GM18505 (cell line): Measurements from ENCODE around the gene CIART.
"Not testable (repeated sequence)": the region's sequence is repeated elsewhere in the genome, so short reads cannot be mapped to it uniquely, and the experiment has no call there.

Experiments used
- ATAC-seq: cut with Tn5 transposase; IDR thresholded peaks from one replicate; pipeline ENCODE4 v1.9.1; 2021; ENCODE audit not compliant: unreplicated experiment
- POLR2A ChIP-seq: IDR thresholded peaks from 4 replicates; pipeline ENCODE4 v1.6.1; 2011; ENCODE audit warnings: borderline replicate concordance; ENCODE audit not compliant: insufficient read depth, insufficient read length; ENCODE audit errors: extremely low read depth

Gene CIART

DNA sequence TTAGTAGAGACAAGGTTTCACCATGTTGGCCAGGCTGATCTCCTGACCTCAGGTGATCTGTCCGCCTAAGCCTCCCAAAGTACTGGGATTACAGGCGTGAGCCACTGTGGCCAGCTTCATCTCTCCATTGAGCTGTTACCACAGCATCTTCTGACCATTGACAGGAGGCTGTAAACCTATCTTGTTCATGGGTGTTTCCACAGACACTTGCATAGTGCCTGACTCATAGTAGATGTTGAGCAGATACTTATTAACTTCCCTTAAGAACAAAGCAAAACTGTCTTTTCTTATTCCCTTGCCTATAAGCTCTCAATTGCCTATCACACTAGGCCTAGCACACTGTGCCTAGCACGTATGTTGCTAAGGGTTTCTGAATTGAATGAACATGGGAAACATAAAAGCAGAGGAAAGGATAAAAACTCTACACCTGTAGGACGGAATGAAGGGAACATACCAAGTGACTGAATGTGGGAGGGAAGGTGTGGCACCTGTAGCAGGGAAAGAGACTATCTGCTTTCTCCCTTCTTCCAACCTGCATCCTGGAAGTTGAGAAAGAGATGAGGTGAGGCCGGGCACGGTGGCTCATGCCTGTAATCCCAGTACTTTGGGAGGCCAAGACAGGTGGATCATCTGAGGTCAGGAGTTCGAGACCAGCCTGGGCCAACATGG is 10.9 kb upstream of the CIART start:
- no peak for TF ChIP-seq POLR2A
- no peak for ATAC-seq

DNA sequence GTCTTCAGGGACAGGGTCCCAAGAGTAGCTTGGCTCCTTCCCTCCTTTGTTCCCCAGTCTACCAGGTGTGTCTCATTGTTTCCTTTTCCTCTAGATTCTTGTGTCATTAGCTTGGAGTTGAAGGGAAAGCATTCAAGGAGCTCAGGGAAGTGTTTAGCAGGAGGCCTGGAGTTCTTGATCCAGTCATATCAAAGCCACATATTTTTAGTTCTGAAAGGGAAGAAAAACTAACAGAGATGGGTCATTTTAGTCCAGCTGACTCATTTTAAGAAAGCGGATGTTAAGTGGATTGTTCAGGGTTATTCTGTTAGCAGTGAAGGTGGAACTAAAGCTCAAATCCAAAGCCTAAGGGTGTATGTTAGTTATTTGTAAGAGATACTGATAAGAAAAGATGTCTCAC is 9.0 kb upstream of the CIART start:
- ATAC-seq, result no peak

DNA sequence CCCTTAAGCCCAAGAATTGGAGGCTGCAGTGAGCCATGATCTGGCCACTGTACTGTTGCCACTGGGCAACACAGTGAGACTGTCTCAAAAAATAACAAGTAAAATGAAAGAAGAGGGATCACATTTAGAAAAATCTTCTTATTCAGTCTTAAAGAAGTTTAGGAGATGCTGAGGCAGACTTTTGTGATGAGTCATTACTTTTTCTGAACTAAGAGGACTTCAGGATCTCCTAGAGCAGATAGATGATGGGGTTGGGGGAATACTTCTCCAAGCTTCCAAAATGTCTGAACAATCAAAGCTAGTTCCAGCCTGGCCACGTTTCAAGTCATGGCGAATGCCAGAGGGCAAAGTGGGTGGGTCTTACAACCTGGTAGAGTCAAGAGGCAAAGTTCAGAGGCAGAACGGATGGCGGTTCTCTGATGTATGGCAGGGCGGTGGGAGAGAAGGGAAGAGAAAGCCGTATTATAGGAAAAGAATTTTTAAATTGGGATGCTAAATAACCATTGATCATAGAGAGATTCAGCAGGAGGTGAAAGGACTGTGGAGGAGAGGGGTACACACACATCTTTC is 2.1 kb upstream of the CIART start:
- ATAC-seq, result no peak
- TF ChIP-seq POLR2A, result no peak

More for the DNA sequence above, 9.0 kb upstream of the CIART start:
- no peak for TF ChIP-seq POLR2A

DNA sequence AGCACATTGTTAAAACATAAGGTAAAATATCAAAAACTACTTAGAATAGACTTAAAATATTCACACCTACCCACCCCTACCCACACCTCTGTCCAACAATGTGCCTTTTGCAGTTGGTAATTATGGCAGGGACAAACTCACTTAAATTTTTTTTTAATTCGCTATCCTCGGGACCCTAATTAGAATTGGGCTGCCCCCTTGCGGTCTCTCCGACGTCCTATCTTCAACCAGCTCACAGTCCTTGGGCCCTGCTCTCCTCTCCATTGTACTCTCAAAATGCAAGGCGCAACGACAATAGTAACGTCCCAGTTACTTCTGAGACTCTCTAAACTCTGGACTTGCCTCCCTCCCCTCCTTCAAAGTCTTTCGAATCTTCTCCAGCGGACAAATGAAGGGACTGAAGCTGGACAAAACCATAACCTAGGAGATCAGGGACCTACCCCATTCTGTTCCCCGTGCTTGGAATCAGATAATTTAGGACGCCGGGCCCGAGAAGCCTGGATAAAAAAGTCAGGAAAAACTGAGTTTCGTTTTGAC is 1.1 kb upstream of the CIART start:
- TF ChIP-seq POLR2A, result no peak
- no peak for ATAC-seq

DNA sequence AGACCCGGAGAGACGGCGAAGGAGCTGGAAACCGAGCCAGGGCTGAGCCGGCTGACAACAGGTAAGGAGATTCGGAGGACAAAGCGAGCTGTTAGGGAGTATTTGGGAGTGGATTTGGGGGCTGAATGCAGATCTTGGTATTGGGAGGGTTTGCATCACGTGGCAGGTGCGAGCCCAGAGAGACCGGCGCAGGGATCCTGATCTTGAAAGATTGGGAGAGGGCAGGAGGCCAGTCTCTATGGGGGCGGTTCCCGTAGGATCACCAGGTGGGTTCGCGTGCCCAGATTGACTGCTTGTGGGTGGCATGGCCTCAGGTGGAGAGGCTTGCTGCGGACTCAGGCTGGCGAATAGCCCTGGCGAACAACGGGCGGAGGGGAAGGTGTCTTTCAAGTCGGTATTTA is 204 bp downstream of the CIART start:
- ATAC-seq, result no peak
- TF ChIP-seq POLR2A, result no peak

DNA sequence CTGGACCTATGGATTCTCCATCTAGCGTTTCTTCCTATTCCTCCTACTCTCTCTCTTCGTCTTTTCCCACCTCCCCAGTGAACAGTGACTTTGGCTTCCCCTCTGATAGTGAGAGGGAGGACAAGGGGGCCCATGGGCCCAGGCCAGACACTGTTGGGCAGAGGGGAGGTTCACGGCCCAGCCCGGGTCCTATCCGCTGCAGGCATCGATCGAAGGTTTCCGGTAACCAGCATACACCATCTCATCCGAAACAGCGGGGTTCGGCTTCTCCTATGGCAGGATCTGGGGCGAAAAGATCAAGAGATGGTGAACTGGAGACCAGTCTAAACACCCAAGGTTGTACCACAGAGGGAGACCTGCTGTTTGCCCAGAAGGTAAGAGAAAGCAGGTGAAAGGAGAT is 906 bp downstream of the CIART start:
- TF ChIP-seq POLR2A, result no peak
- no peak for ATAC-seq

DNA sequence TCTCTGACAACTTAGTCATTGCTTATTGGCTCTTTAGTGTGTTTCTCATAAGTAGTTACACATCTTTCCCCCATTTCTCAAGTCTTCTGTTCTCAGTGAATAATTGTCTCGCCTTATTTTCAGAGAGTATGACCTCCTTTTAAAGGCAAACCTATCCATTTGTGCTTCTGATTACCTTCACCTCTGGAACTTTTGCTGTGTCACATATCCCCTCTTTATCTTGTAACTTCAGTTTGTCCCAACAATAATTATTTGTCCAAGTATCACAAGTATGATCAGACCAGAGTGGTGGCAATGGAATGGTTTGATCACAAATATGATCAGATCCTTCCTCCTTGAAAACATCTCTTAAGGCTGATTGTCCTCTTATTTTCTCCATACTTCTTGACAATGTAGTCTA is 6.0 kb downstream of the CIART start:
- TF ChIP-seq POLR2A, result no peak
- ATAC-seq, result no peak

DNA sequence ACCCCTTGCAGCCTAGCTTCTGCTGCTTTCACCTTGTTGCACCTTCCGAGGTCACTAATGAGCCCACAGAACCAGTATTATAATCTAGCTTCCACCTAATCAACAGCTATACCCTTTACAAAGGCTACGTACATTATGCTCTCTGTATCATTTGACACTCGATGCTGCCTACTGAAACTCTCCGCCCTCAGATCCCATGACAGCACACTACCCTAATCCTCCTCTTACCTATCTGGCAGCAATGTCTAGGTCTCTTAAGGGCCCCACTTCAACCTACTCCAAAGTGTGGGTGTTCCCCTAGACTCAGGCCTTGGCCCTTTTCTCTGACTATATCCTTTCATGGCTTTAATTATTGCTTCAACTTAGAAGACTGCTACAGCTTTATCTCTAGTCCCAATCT is 6.5 kb downstream of the CIART start:
- TF ChIP-seq POLR2A, result no peak
- ATAC-seq, result no peak

DNA sequence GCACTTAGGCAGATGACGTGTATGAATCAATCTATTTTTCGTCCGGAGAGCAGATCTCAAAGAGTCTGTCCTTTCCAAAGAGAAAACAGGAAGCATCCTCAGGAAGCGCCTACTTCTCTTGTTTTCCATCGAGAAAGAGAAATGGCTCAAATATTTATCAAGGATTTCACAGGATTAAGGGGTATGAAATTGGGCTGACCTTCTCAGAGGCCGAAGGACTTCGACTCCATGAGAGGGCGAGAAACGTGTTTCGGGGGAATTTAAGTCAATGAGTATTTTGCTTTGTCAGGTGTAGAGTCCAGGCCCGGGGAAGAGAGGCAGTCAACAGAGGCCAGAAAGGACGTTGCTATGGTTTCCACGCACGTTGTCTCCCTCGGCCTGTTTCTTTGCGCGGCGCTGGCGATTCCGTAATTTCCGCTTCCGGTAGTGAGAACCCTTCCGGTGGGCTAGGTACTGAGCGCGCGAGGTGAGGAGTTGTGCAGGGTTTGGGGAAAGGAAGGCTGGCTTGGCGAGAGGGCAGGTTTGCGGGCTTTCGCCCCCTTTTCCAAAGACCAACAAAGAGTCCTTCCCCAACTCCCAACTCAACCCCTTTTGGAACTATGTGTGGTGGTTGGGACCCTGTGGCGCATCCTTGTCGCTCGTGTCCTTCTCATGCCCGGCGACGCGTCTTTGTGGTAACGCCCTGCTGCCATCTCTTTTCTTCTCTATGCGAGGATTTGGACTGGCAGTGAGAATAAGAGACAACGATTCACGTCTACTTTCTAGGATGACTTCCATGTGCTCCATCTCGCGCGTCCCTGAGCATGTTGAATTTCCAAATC is 11.3 kb downstream of the CIART start, which contains the start of gene MRPS21:
Gene MRPS21, plus strand, starts transcription at position 429 of the 821 bp plus-strand sequence. CDS start 506 bp downstream, outside the sequence.
- peak; percentile 93 for TF ChIP-seq POLR2A
- peak; percentile 91 for ATAC-seq

DNA sequence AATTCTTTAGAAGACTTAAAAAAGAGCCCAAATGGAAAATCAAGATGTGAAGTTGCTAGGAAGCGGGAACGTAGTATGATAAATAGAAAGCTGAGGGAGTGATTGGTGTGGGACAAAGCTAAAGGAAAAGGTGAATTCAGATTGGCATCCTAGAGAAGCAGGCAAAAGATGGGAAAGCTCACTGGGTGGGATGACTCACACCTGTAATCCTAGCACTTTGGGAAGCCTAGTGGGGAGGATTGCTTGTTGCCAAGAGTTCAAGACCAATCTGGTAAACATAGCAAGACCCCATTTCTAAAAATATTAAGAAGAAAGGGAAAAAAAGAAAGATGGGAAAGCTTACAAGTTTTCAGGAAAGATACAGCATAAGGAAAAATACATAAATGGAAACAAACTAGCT is 13.1 kb downstream of the CIART start:
- ATAC-seq, result no peak

DNA sequence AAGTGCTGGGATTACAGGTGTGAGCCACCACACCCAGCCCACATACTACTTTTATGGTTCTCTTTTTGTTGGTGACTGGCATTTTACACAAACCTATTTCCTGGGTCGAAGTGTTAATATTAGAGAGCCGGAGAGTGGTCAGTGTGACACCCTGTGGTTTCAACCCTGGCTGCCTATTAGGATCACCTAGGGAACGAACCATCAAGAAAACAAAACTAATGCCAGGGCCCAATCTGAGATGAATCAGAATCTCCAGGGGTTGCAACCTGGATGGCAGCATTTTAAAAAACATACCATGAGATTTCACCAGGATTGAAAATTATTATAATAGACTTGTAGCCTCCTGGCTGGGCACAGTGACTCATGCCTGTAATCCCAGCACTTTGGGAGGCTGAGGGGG is 17.4 kb downstream of the CIART start:
- TF ChIP-seq POLR2A, result no peak

More for the DNA sequence above, 13.1 kb downstream of the CIART start:
- TF ChIP-seq POLR2A, result no peak

DNA sequence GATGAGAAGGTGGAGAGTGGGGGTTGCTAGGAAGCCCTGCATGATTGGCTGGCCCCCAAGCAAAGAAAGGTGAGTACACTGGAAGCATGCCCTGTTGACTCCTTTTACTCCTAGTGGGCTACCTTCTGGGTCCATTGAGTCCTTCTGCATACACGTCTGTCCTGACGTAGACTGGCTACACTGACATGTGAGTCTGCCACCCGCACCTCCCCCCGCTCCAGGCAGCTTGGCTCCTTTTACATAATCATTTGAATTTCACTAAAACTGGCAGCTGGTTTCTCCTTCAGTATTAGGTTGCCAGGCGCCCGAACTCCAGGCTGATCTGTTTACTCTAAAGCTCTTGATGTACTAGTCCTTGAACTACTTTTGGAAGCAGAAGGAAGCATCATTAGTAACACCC is 20.0 kb downstream of the CIART start:
- no peak for ATAC-seq
- no peak for TF ChIP-seq POLR2A

More for the DNA sequence above, 17.4 kb downstream of the CIART start:
- no peak for ATAC-seq

DNA sequence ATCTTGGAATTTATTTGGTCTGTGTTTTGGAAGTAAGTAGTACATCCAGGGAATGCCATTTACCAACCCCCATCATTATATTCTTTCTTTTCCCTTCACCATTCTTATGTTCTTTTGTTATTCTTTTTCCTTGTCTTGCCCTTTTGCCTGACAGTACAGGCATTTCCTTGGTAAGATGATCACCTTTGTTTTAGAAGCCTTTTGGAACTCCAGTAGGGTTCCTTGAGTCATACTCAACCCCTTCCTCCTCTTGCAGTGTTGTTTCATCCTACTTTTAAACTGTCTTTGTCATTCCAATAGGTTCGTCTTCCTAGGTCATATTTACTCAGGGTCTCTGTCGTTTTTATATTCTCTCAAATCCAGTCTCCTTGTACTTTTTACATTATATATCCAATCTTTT is 20.5 kb downstream of the CIART start:
- ATAC-seq, result no peak
- no peak for TF ChIP-seq POLR2A

DNA sequence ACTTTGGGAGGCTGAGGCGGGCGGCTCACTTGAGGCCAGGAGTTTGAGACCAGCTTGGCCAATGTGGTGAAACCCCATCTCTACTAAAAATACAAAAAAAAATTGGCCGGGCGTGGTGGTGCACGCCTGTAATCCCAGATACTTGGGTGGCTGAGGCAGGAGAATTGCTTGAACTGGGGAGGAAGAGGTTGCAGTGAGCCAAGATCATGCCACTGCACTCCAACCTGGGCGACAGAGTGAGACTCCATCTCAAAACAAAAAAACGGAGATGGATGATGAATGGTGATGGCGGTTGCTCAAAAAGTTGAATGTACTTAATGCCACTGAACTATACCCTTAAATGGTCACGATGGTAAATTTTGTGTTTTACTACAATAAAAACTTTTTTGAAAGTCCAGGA is 26.2 kb downstream of the CIART start:
- not testable (repeated sequence) for ATAC-seq
